ENCODE data around the gene CLCN7. TPM values are rescaled to one million over a fixed set of nuclear protein-coding genes. Genes with fewer than 3 reads are reported as not detected.

CLCN7 gene
- polyA plus RNA-seq, 1 experiment = 36.4 TPM

- ChIA-PET CTCF (interaction anchor here (0.6 to 1.1 kb wide), 2 partner anchors 141 to 242 kb away, joined by 3 to 4 read pairs; partner anchors contain the start of gene MAPK8IP3), POLR2A (no interaction called here)
- Histone ChIP-seq H3K36me3 (ENCODE audit: control insufficient read depth, insufficient read depth, low read length) (peaks cover 4% of the 10 kb centered on the region; the same call in 1 of the 2 replicates), H3K4me3 (ENCODE audit: low read depth, low read length) (no peak overlapping the region), H3K27me3 (ENCODE audit: control insufficient read depth, insufficient read depth, low read length) (no peaks in the 10 kb centered on the region)
- no peak for DNase-seq (ENCODE audit: low read depth)
- TF ChIP-seq, protein P1, sequence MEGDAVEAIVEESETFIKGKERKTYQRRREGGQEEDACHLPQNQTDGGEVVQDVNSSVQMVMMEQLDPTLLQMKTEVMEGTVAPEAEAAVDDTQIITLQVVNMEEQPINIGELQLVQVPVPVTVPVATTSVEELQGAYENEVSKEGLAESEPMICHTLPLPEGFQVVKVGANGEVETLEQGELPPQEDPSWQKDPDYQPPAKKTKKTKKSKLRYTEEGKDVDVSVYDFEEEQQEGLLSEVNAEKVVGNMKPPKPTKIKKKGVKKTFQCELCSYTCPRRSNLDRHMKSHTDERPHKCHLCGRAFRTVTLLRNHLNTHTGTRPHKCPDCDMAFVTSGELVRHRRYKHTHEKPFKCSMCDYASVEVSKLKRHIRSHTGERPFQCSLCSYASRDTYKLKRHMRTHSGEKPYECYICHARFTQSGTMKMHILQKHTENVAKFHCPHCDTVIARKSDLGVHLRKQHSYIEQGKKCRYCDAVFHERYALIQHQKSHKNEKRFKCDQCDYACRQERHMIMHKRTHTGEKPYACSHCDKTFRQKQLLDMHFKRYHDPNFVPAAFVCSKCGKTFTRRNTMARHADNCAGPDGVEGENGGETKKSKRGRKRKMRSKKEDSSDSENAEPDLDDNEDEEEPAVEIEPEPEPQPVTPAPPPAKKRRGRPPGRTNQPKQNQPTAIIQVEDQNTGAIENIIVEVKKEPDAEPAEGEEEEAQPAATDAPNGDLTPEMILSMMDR (IDR thresholded peaks at IDR 0.05; ENCODE audit: insufficient read depth, low read depth, low read length) = no peak
Measured at GRCh38 chr16:1464196-1464893, 10.5 kb downstream of the CLCN7 start.

- Histone ChIP-seq H3K27me3 (ENCODE audit: control insufficient read depth, insufficient read depth, low read length) (no peaks in the 10 kb centered on the region), H3K4me3 (ENCODE audit: low read depth, low read length) (no peak overlapping the region), H3K36me3 (ENCODE audit: control insufficient read depth, insufficient read depth, low read length) (peaks cover 8% of the 10 kb centered on the region)
- DNase-seq (ENCODE audit: low read depth) = peak; percentile 15
- ChIA-PET POLR2A (no interaction called here), CTCF (no interaction called here)
- TF ChIP-seq, protein P1 (IDR thresholded peaks at IDR 0.05; ENCODE audit: insufficient read depth, low read depth, low read length) = no peak
Measured at GRCh38 chr16:1461146-1461545, 13.7 kb downstream of the CLCN7 start.

DNA sequence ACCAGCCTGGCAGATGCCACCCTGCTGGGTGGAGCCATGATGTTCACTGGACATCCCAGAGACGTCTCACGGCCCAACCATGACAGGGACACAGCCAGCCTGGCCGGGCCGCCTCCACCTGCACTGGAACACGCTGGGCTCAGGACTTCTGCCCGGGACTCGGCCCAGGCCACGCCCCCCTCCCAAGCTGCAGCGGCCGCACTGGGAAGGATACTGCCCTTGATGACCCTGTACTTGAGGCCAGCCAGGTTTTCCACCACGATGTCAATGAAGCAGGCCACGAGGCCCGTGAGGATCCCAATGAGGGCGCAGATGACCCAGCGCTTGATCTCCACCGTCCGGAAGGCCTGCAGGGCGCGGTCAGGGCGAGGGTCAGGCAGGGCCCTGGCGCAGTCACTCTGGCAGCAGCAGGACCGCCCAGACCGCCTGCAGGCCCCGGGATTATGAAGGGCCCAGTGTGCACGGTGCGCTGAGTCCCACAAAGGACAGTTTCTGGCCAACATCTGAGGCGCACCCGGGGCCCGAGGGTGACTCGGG, 14.2 kb downstream of the CLCN7 start:
- Histone ChIP-seq H3K36me3 (ENCODE audit: control insufficient read depth, insufficient read depth, low read length) (peaks cover 11% of the 10 kb centered on the region), H3K4me3 (ENCODE audit: low read depth, low read length) (no peak overlapping the region), H3K27me3 (ENCODE audit: control insufficient read depth, insufficient read depth, low read length) (no peaks in the 10 kb centered on the region)
- TF ChIP-seq, protein P1 (IDR thresholded peaks at IDR 0.05; ENCODE audit: insufficient read depth, low read depth, low read length) = no peak
- CTCF ChIA-PET = no interaction called here
- no peak for DNase-seq (ENCODE audit: low read depth)
- POLR2A ChIA-PET = no interaction called here

DNA sequence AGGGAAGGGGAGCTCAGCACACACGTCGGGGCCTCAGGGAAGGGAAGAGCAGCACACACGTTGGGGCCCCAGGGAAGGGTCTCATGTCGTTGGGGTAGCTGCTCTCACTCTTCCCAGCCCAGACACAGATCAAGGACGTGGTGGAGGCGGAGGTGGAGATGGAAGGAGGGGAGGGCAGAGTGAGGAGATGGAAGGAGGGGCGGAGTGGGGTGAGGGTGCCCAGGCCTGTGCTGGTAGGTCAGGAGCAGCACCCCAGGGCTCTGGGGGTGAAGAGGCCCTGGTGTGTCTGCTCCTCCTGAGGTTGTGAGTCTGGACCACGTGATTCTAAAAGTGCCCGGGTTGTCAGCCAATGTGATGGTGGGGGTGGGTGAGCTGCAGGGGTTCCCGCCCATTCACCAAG, 14.9 kb downstream of the CLCN7 start:
- CTCF ChIA-PET = interaction anchor here (1.8 kb wide), 1 partner anchor 246 kb away, joined by 4 read pairs; the partner anchor contains the start of gene MAPK8IP3
- H3K4me3 ChIP-seq (ENCODE audit: low read depth, low read length) = no peak overlapping the region
- peaks cover 14% of the 10 kb centered on the region for H3K36me3 ChIP-seq (ENCODE audit: control insufficient read depth, insufficient read depth, low read length)
- POLR2A ChIA-PET = no interaction called here
- H3K27me3 ChIP-seq (ENCODE audit: control insufficient read depth, insufficient read depth, low read length) = no peaks in the 10 kb centered on the region
- TF ChIP-seq, protein P1 (IDR thresholded peaks at IDR 0.05; ENCODE audit: insufficient read depth, low read depth, low read length) = no peak
- DNase-seq (ENCODE audit: low read depth) = no peak

DNA sequence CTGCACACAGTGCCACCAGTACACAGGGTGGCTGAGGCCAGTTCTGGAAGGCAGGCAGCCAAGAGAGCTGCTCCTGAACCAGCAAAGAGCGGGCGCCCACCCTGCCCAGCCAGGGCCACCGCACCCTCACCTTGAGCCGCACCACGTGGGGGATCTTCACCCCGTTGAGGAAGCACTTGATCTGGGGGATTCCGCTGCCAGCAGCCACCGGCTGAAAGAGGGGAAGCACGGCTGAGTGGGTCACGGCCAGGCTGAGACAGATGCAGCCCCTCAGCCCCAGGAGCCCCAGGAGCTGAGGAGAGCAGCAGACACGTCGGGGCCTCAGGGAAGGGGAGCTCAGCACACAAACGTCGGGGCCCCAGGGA, 15.9 kb downstream of the CLCN7 start:
- Histone ChIP-seq H3K4me3 (ENCODE audit: low read depth, low read length) (no peak overlapping the region), H3K36me3 (ENCODE audit: control insufficient read depth, insufficient read depth, low read length) (peaks cover 16% of the 10 kb centered on the region), H3K27me3 (ENCODE audit: control insufficient read depth, insufficient read depth, low read length) (no peaks in the 10 kb centered on the region)
- ChIA-PET CTCF (interaction anchor here (0.6 to 1.8 kb wide), 2 partner anchors 32 to 247 kb away, joined by 4 read pairs; partner anchors contain the start of gene MAPK8IP3), POLR2A (no interaction called here)
- no peak for DNase-seq (ENCODE audit: low read depth)
- TF ChIP-seq, protein P1 (IDR thresholded peaks at IDR 0.05; ENCODE audit: insufficient read depth, low read depth, low read length) = no peak
